CD4-positive, alpha-beta memory T cell (primary cell): Measurements from ENCODE around the gene ETV7. TPM values are rescaled to one million over a fixed set of nuclear protein-coding genes. Genes with fewer than 3 reads are reported as not detected.
A peak's percentile ranks its signal among the peaks of the same experiment; 100 is the strongest.

Source experiments
- CTCF ChIA-PET: fragments of 350-600 bp; sonication (Branson Sonifier 250); formaldehyde crosslinking; loops from one replicate; lab custom pipeline; 2021; ENCODE audit warnings: inconsistent platforms; ENCODE audit not compliant: partially characterized antibody; lab: Charles Lee
- POLR2A ChIA-PET: fragments of 350-600 bp; sonication (Branson Sonifier 250); formaldehyde crosslinking; loops from one replicate; lab custom pipeline; 2021; ENCODE audit not compliant: partially characterized antibody; lab: Charles Lee
- DNase-seq, 5 donors: peaks; one replicate each; pipeline versions ENCODE4 v3.0.0 to v3.0.0-alpha.2; 2020 to 2022; ENCODE audit warnings: mixed read lengths in 1 of 5
- H3K27ac ChIP-seq: one replicate; pipeline ENCODE4 v1.7.0; 2013; ENCODE audit warnings: low read depth, low read length
- H3K27me3 ChIP-seq: 2 replicates; pipeline ENCODE4 v1.7.0; 2013; ENCODE audit warnings: mild to moderate bottlenecking, low read length, moderate library complexity; ENCODE audit not compliant: insufficient read depth
- H3K36me3 ChIP-seq: 2 replicates; pipeline ENCODE4 v1.7.0; 2013; ENCODE audit warnings: mild to moderate bottlenecking, low read length, moderate library complexity; ENCODE audit not compliant: insufficient read depth
- H3K4me1 ChIP-seq: 2 replicates; pipeline ENCODE4 v1.7.0; 2013; ENCODE audit warnings: mild to moderate bottlenecking, low read length, moderate library complexity; ENCODE audit not compliant: insufficient read depth
- H3K4me3 ChIP-seq, 2 donors: one replicate each; pipeline ENCODE4 v1.7.0; 2013; ENCODE audit warnings: low read length in 2 of 2, mild to moderate bottlenecking in 1 of 2
- H3K9me3 ChIP-seq, 2 donors: one replicate each; pipeline ENCODE4 v1.7.0; 2013; ENCODE audit warnings: low read length in 2 of 2, control low read depth in 1 of 2; ENCODE audit not compliant: control insufficient read depth in 1 of 2
- H3K27ac Mint-ChIP-seq, 7 donors: one replicate each; pipeline ENCODE4 v1.8.0; 2020 to 2021; ENCODE audit warnings: mixed read lengths in 7 of 7, mild to moderate bottlenecking in 6 of 7, inconsistent platforms in 3 of 7, moderate library complexity in 3 of 7
- H3K27me3 Mint-ChIP-seq, 2 donors: one replicate each; pipeline ENCODE4 v1.8.0; 2020 to 2021; ENCODE audit warnings: mixed read lengths in 2 of 2
- H3K36me3 Mint-ChIP-seq, 2 donors: one replicate each; pipeline ENCODE4 v1.8.0; 2020 to 2021; ENCODE audit warnings: mixed read lengths in 2 of 2, inconsistent platforms in 1 of 2, mild to moderate bottlenecking in 1 of 2
- H3K4me1 Mint-ChIP-seq, 4 donors: one replicate each; pipeline ENCODE4 v1.8.0; 2020 to 2021; ENCODE audit warnings: mixed read lengths in 4 of 4, mild to moderate bottlenecking in 1 of 4
- H3K4me3 Mint-ChIP-seq, 8 donors: one replicate each; pipeline ENCODE4 v1.8.0; 2020 to 2021; ENCODE audit warnings: mixed read lengths in 8 of 8, mild to moderate bottlenecking in 7 of 8, moderate library complexity in 6 of 8, inconsistent platforms in 3 of 8
- H3K9me3 Mint-ChIP-seq, 8 donors: one replicate each; pipeline ENCODE4 v1.8.0; 2020 to 2021; ENCODE audit warnings: mixed read lengths in 8 of 8, mild to moderate bottlenecking in 5 of 8, inconsistent platforms in 3 of 8, moderate library complexity in 1 of 8
- intact Hi-C: fragments of 100-400 bp; cut with micrococcal nuclease; formaldehyde crosslinking; loops from one replicate; pipeline ENCODE4 v1.15.1; 2023
- polyA plus RNA-seq, 2 donors: library from polyadenylated mRNA; unstranded; fragments of 300-500 nt; fragmentation: Illumina TruSeq; gene quantifications; one replicate each; pipeline ENCODE4 v1.2.3, GENCODE V29; 2021
- total RNA-seq, 2 experiments: library from RNA; stranded (reverse); gene quantifications; one replicate each; pipeline ENCODE4 v1.2.3, GENCODE V29; 2021

The ETV7 gene
- total and polyA plus RNA-seq, 4 experiments from 2014 or later, result 0.67 to 5.4 (median 3.2) TPM

DNA sequence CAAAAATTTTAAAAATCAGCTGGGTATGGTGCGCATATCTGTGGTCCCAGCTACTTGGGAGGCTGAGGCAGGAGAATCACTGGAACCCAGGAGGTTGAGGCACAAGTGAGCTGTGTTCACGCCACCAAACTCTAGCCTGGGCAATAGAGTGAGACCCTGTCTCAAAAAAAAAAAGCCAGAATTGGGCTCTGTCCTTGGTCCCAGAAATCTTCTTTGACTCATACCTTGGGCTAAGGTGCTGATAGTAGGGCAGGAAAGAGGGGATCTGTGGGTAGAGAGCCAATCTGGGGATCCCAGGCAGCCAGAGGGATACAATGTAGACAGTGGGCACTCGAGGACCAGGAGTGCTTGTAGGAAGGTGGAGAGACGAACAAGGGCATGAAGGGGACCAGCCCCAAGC is 13.3 kb downstream of the ETV7 start:
- no peak for DNase-seq
- Histone ChIP-seq H3K36me3 (no peaks in the 10 kb centered on the region), H3K27ac (no peak overlapping the region), H3K4me3 (no peak overlapping the region), H3K4me1 (no peaks in the 10 kb centered on the region), H3K27me3 (no peaks in the 10 kb centered on the region), H3K9me3 (no peaks in the 10 kb centered on the region)
- no peak overlapping the region for H3K27ac Mint-ChIP-seq
- ChIA-PET POLR2A (no interaction called here), CTCF (interaction anchor here (1.2 kb wide), 2 partner anchors 33 to 71 kb away, joined by 4 read pairs; no protein-coding TSS in a partner anchor)
- H3K36me3 Mint-ChIP-seq, result peaks cover 12 to 27% of the 10 kb centered on the region in 2 donors
- peaks cover 2 to 11% (median 7%) of the 10 kb centered on the region in 4 donors for H3K4me1 Mint-ChIP-seq
- H3K4me3 Mint-ChIP-seq, result no peak overlapping the region
- intact Hi-C loops, result no loop called here
- H3K9me3 Mint-ChIP-seq, result no peaks in the 10 kb centered on the region
- H3K27me3 Mint-ChIP-seq, result peaks cover 0 to 2% of the 10 kb centered on the region in 2 donors

GRCh38 chr6:36373368-36374019 is 14.0 kb downstream of the ETV7 start:
- POLR2A ChIA-PET, result no interaction called here
- H3K36me3 ChIP-seq, result no peaks in the 10 kb centered on the region
- H3K4me1 ChIP-seq, result no peaks in the 10 kb centered on the region
- no peaks in the 10 kb centered on the region for H3K9me3 ChIP-seq
- CTCF ChIA-PET, result interaction anchor here (1.2 kb wide), 2 partner anchors 32 to 70 kb away, joined by 4 read pairs; no protein-coding TSS in a partner anchor
- Mint-ChIP-seq H3K4me1 (peaks cover 0 to 7% (median 5%) of the 10 kb centered on the region in 4 donors), H3K4me3 (no peak overlapping the region), H3K27me3 (peaks cover 0 to 2% of the 10 kb centered on the region in 2 donors), H3K27ac (no peak overlapping the region), H3K9me3 (no peaks in the 10 kb centered on the region), H3K36me3 (peaks cover 12 to 30% of the 10 kb centered on the region in 2 donors)
- H3K4me3 ChIP-seq, result no peak overlapping the region
- intact Hi-C loops, result no loop called here
- H3K27ac ChIP-seq, result no peak overlapping the region
- H3K27me3 ChIP-seq, result no peaks in the 10 kb centered on the region
- no peak for DNase-seq

- no peaks in the 10 kb centered on the region for H3K4me1 Mint-ChIP-seq
- H3K9me3 Mint-ChIP-seq, result no peaks in the 10 kb centered on the region
- POLR2A ChIA-PET, result interaction anchor here (0.6 kb wide), 1 partner anchor 1437 kb away, joined by 3 read pairs; no protein-coding TSS in a partner anchor
- H3K9me3 ChIP-seq, result no peaks in the 10 kb centered on the region
- H3K4me1 ChIP-seq, result no peaks in the 10 kb centered on the region
- H3K4me3 Mint-ChIP-seq, result no peak overlapping the region
- peaks cover 17 to 35% of the 10 kb centered on the region in 2 donors for H3K36me3 Mint-ChIP-seq
- no peak overlapping the region for H3K4me3 ChIP-seq
- no peak for DNase-seq
- intact Hi-C loops, result no loop called here
- peaks cover 0 to 2% of the 10 kb centered on the region in 2 donors for H3K27me3 Mint-ChIP-seq
- no peaks in the 10 kb centered on the region for H3K27me3 ChIP-seq
- no peaks in the 10 kb centered on the region for H3K36me3 ChIP-seq
- H3K27ac Mint-ChIP-seq, result peak overlapping the region in 2 of 7 donors; percentile 25 to 61
- CTCF ChIA-PET, result no interaction called here
- no peak overlapping the region for H3K27ac ChIP-seq
Measured at GRCh38 chr6:36372088-36372487, 15.4 kb downstream of the ETV7 start.

DNA sequence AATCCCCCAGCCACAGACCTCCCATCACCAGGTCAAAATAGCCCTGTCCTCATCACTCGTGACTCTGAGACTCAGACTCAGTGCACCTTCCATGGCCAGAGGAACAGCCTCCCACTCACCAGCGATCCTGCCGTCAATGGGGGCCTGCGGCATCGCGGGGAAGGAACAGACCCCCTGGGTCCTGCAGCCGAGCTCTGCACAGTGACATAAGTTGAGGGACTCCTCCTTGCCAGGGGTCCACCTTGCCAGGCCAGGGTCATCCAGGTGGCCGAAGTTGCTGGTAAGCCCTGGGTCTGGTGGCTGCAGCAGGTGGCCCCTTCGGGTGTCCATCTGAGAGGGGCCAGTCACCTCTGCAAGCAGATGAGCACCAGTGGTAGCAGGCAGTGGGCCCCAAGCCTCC is 16.3 kb downstream of the ETV7 start:
- no peak overlapping the region for H3K27ac ChIP-seq
- H3K27me3 ChIP-seq, result no peaks in the 10 kb centered on the region
- ChIA-PET CTCF (no interaction called here), POLR2A (no interaction called here)
- Mint-ChIP-seq H3K27ac (no peak overlapping the region), H3K4me3 (no peak overlapping the region), H3K9me3 (no peaks in the 10 kb centered on the region), H3K27me3 (peaks cover 0 to 2% of the 10 kb centered on the region in 2 donors), H3K36me3 (peaks cover 17 to 35% of the 10 kb centered on the region in 2 donors), H3K4me1 (no peaks in the 10 kb centered on the region)
- no peaks in the 10 kb centered on the region for H3K36me3 ChIP-seq
- no peak for DNase-seq
- no peaks in the 10 kb centered on the region for H3K4me1 ChIP-seq
- no peak overlapping the region for H3K4me3 ChIP-seq
- intact Hi-C loops, result no loop called here
- H3K9me3 ChIP-seq, result no peaks in the 10 kb centered on the region

DNA sequence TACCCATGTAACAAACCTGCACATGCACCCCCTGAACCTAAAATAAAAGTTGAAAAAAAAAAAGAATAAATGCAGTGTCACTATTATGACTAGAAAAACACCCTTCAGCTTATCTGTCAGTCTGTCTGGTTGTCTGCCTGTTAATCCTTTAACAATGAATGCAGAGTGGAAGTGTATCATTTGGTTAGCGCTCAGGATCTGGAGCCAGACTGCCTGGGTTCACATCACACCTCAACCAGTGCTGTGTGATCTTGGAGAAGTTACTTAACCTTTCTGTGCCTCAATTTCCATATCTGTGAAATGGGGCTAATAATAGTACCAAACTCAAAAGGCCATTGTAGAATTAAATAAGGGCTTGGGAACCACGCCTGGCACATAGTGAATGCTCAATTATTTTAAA is 16.8 kb downstream of the ETV7 start:
- Histone ChIP-seq H3K27me3 (no peaks in the 10 kb centered on the region), H3K36me3 (no peaks in the 10 kb centered on the region), H3K27ac (no peak overlapping the region), H3K4me3 (no peak overlapping the region), H3K4me1 (no peaks in the 10 kb centered on the region), H3K9me3 (no peaks in the 10 kb centered on the region)
- Mint-ChIP-seq H3K9me3 (no peaks in the 10 kb centered on the region), H3K36me3 (peaks cover 17 to 32% of the 10 kb centered on the region in 2 donors), H3K4me1 (no peaks in the 10 kb centered on the region), H3K27me3 (peaks cover 0 to 2% of the 10 kb centered on the region in 2 donors), H3K4me3 (no peak overlapping the region), H3K27ac (no peak overlapping the region)
- POLR2A ChIA-PET, result no interaction called here
- DNase-seq, result no peak
- CTCF ChIA-PET, result no interaction called here
- intact Hi-C loops, result no loop called here

DNA sequence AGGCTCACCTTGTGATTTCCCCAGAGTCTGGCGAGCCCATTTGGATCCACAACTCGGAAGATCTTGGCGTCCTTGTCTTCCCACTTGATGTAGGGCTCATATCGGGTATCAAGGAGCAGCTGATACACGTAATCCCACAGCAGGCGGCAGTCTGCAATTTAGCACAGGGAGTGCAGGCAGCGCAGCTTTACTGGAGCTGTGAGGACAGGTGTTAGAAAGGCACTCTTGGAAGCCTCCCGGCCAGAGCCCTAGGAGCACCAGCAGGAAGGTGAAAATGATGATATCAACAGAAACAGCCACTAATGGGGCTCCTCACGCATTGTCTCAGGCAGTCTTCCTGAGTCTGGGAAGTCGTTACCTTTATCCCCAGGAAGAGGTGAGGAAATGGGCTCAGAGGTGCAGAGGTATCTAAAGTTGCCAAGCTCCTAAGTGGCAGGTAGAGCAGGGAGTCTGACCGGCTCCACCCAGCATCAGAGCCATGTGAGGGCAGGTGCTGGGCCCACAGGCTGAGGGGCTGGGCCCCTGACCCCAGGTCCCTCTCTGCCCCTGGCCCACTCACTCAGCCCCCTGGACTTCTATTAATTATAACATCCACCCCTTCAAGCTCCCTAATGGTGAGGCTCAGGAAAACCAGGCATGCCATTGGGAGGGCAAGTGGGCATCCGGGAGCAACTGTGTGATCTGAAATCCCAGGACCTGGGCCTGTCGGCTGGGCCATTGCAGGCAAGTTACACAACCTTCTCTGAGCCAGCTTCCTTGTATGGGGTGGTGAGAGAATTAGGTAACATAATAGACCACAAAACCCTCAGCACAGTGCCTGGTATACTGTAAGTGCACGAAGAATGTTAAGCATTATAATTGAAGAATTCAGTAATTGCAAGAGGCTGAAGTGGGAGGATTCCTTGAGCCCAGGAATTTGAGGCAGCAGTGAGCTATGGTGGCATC is 18.3 kb downstream of the ETV7 start:
- Mint-ChIP-seq H3K27me3 (peaks cover 0 to 2% of the 10 kb centered on the region in 2 donors), H3K4me1 (no peaks in the 10 kb centered on the region), H3K36me3 (peaks cover 17 to 34% of the 10 kb centered on the region in 2 donors), H3K9me3 (no peaks in the 10 kb centered on the region), H3K4me3 (no peak overlapping the region), H3K27ac (peak overlapping the region in 1 of 7 donors; percentile 3)
- Histone ChIP-seq H3K27me3 (no peaks in the 10 kb centered on the region), H3K4me3 (no peak overlapping the region), H3K9me3 (no peaks in the 10 kb centered on the region), H3K36me3 (no peaks in the 10 kb centered on the region), H3K4me1 (no peaks in the 10 kb centered on the region), H3K27ac (no peak overlapping the region)
- no peak for DNase-seq
- ChIA-PET POLR2A (no interaction called here), CTCF (interaction anchor here (1.4 kb wide), 1 partner anchor 28 kb away, joined by 4 read pairs; no protein-coding TSS in a partner anchor)
- intact Hi-C loops, result no loop called here

GRCh38 chr6:36368421-36368820 is 19.0 kb downstream of the ETV7 start:
- no peaks in the 10 kb centered on the region for H3K4me1 ChIP-seq
- intact Hi-C loops, result no loop called here
- ChIA-PET CTCF (interaction anchor here (1.3 to 1.4 kb wide), 2 partner anchors 10 to 27 kb away, joined by 3 to 4 read pairs; no protein-coding TSS in a partner anchor), POLR2A (no interaction called here)
- Mint-ChIP-seq H3K9me3 (no peaks in the 10 kb centered on the region), H3K4me1 (no peaks in the 10 kb centered on the region), H3K27me3 (peaks cover 0 to 2% of the 10 kb centered on the region in 2 donors), H3K36me3 (peaks cover 17 to 34% of the 10 kb centered on the region in 2 donors), H3K4me3 (no peak overlapping the region), H3K27ac (no peak overlapping the region)
- H3K27me3 ChIP-seq, result no peaks in the 10 kb centered on the region
- no peak overlapping the region for H3K27ac ChIP-seq
- no peaks in the 10 kb centered on the region for H3K9me3 ChIP-seq
- H3K4me3 ChIP-seq, result no peak overlapping the region
- no peak for DNase-seq
- H3K36me3 ChIP-seq, result no peaks in the 10 kb centered on the region
